Measurements from ENCODE around the gene GZF1.

The GZF1 gene

GRCh38 chr20:23362392-23363256 lies 642 bp downstream of the GZF1 start:
- TF ChIP-seq POLR2AphosphoS5 (IDR thresholded peaks at IDR 0.05; ENCODE audit: low read depth) (no peak), GABPA (IDR thresholded peaks at IDR 0.05; ENCODE audit: low read depth) (no peak), SPI1 (IDR thresholded peaks at IDR 0.05; ENCODE audit: borderline replicate concordance, low read depth) (no peak)
- TF ChIP-seq, protein P1, sequence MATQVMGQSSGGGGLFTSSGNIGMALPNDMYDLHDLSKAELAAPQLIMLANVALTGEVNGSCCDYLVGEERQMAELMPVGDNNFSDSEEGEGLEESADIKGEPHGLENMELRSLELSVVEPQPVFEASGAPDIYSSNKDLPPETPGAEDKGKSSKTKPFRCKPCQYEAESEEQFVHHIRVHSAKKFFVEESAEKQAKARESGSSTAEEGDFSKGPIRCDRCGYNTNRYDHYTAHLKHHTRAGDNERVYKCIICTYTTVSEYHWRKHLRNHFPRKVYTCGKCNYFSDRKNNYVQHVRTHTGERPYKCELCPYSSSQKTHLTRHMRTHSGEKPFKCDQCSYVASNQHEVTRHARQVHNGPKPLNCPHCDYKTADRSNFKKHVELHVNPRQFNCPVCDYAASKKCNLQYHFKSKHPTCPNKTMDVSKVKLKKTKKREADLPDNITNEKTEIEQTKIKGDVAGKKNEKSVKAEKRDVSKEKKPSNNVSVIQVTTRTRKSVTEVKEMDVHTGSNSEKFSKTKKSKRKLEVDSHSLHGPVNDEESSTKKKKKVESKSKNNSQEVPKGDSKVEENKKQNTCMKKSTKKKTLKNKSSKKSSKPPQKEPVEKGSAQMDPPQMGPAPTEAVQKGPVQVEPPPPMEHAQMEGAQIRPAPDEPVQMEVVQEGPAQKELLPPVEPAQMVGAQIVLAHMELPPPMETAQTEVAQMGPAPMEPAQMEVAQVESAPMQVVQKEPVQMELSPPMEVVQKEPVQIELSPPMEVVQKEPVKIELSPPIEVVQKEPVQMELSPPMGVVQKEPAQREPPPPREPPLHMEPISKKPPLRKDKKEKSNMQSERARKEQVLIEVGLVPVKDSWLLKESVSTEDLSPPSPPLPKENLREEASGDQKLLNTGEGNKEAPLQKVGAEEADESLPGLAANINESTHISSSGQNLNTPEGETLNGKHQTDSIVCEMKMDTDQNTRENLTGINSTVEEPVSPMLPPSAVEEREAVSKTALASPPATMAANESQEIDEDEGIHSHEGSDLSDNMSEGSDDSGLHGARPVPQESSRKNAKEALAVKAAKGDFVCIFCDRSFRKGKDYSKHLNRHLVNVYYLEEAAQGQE (IDR thresholded peaks at IDR 0.05; ENCODE audit: insufficient replicate concordance, low read depth), result no peak
- TF ChIP-seq, protein P2, sequence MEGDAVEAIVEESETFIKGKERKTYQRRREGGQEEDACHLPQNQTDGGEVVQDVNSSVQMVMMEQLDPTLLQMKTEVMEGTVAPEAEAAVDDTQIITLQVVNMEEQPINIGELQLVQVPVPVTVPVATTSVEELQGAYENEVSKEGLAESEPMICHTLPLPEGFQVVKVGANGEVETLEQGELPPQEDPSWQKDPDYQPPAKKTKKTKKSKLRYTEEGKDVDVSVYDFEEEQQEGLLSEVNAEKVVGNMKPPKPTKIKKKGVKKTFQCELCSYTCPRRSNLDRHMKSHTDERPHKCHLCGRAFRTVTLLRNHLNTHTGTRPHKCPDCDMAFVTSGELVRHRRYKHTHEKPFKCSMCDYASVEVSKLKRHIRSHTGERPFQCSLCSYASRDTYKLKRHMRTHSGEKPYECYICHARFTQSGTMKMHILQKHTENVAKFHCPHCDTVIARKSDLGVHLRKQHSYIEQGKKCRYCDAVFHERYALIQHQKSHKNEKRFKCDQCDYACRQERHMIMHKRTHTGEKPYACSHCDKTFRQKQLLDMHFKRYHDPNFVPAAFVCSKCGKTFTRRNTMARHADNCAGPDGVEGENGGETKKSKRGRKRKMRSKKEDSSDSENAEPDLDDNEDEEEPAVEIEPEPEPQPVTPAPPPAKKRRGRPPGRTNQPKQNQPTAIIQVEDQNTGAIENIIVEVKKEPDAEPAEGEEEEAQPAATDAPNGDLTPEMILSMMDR (IDR thresholded peaks at IDR 0.05; ENCODE audit: insufficient read depth, low read length), result no peak
- Histone ChIP-seq H3K27ac (replicated peaks) (peak overlapping the region; percentile 81), H3K4me3 (replicated peaks; ENCODE audit: insufficient read depth, low read length) (peak overlapping the region; percentile 88), H3K27me3 (ENCODE audit: insufficient read depth, poor library complexity, severe bottlenecking) (no peaks in the 10 kb centered on the region)
- DNase-seq (ENCODE audit: low read depth in 1 of 2, low spot score in 1 of 2), result peak in 1 of 2 experiments; percentile 79

DNA sequence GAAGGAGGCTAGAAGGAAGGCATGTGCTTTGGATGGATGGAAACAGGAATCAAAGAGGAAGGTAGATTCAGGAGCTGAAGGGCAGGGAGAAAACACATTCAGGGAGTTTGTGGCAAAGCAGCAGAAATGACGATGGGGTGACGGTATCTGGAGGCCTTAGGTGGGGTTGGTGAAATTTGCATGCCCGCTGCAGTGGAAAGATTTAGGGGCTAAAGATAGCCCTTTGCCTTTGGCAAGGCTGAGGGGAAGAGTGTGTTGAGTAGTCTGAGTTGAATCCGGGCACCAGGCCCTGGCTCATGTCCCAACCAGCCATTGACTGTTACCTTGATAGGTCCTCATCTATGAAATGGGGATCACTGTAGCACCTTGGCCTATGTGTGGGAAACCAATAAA lies 1.3 kb downstream of the GZF1 start:
- Histone ChIP-seq H3K4me3 (replicated peaks; ENCODE audit: insufficient read depth, low read length) (peak overlapping the region; percentile 88), H3K27ac (replicated peaks) (no peak overlapping the region; the same call in 1 of the 2 replicates), H3K27me3 (ENCODE audit: insufficient read depth, poor library complexity, severe bottlenecking) (no peaks in the 10 kb centered on the region)
- TF ChIP-seq, protein P1 (IDR thresholded peaks at IDR 0.05; ENCODE audit: insufficient replicate concordance, low read depth), result no peak
- TF ChIP-seq GABPA (IDR thresholded peaks at IDR 0.05; ENCODE audit: low read depth) (no peak), SPI1 (IDR thresholded peaks at IDR 0.05; ENCODE audit: borderline replicate concordance, low read depth) (no peak)
- TF ChIP-seq, protein P2 (IDR thresholded peaks at IDR 0.05; ENCODE audit: insufficient read depth, low read length), result no peak
- DNase-seq (ENCODE audit: low read depth in 1 of 2, low spot score in 1 of 2), result no peak

- Histone ChIP-seq H3K27me3 (ENCODE audit: insufficient read depth, poor library complexity, severe bottlenecking) (no peaks in the 10 kb centered on the region), H3K4me3 (replicated peaks; ENCODE audit: insufficient read depth, low read length) (no peak overlapping the region), H3K27ac (replicated peaks) (no peak overlapping the region)
- TF ChIP-seq SPI1 (IDR thresholded peaks at IDR 0.05; ENCODE audit: borderline replicate concordance, low read depth) (no peak), GABPA (IDR thresholded peaks at IDR 0.05; ENCODE audit: low read depth) (no peak), POLR2AphosphoS5 (IDR thresholded peaks at IDR 0.05; ENCODE audit: low read depth) (no peak)
- TF ChIP-seq, protein P2 (IDR thresholded peaks at IDR 0.05; ENCODE audit: insufficient read depth, low read length), result no peak
- TF ChIP-seq, protein P1 (IDR thresholded peaks at IDR 0.05; ENCODE audit: insufficient replicate concordance, low read depth), result no peak
- DNase-seq (ENCODE audit: low read depth in 1 of 2, low spot score in 1 of 2), result no peak
Observed at GRCh38 chr20:23365390-23366165, 3.6 kb downstream of the GZF1 start.
